Panc1 (cell line): ENCODE results near the gene RAD51C. TPM values are rescaled to one million over a fixed set of nuclear protein-coding genes. Genes with fewer than 3 reads are reported as not detected.
"Not testable (repeated sequence)": the region's sequence is repeated elsewhere in the genome, so short reads cannot be mapped to it uniquely, and the experiment has no call there.

Experiments used
- ATAC-seq: fragments of 200-7000 bp; cut with Tn5 transposase; 2 replicates; pipeline ENCODE4 v1.9.1; 2020; ENCODE audit warnings: mild to moderate bottlenecking, moderate library complexity
- BruUV-seq: library from RNA; stranded (reverse); fragments of 400-500 nt; replicated peaks from 2 replicates; lab custom pipeline; 2021; lab: Mats Ljungman, UMichigan
- CTCF ChIA-PET: fragments of 300-600 bp; sonication (Branson Sonifier 250); formaldehyde crosslinking; loops from one replicate; lab custom pipeline; 2022; ENCODE audit warnings: antibody characterized with exemption; lab: Charles Lee
- POLR2A ChIA-PET: fragments of 300-600 bp; sonication (Branson Sonifier 250); formaldehyde crosslinking; loops from one replicate; lab custom pipeline; 2022; ENCODE audit warnings: antibody characterized with exemption; lab: Charles Lee
- DNase-seq: peaks from one replicate; pipeline ENCODE4 v3.0.0-alpha.2; 2010; ENCODE audit warnings: low read depth, low spot score
- H3K27ac ChIP-seq: 2 replicates; pipeline ENCODE4 v1.5.1; 2011; ENCODE audit warnings: mild to moderate bottlenecking, low read length, inconsistent platforms
- H3K27me3 ChIP-seq: fragments of 200-500 bp; sonication (Bioruptor generic); 2 replicates; pipeline ENCODE4 v1.6.0; 2014; ENCODE audit warnings: low read length, inconsistent platforms; ENCODE audit not compliant: control insufficient read depth, insufficient read depth
- H3K36me3 ChIP-seq: fragments of 200-500 bp; sonication (Bioruptor generic); 2 replicates; pipeline ENCODE4 v1.5.1; 2014; ENCODE audit warnings: inconsistent platforms, mild to moderate bottlenecking, low read length, moderate library complexity; ENCODE audit not compliant: control insufficient read depth, insufficient read depth
- H3K4me1 ChIP-seq: 2 replicates; pipeline ENCODE4 v1.5.1; 2011; ENCODE audit warnings: inconsistent platforms, mild to moderate bottlenecking, low read length, moderate library complexity; ENCODE audit not compliant: control insufficient read depth, insufficient read depth
- H3K4me3 ChIP-seq, 2 experiments: 2 replicates each; pipeline ENCODE4 v1.5.1; 2011 to 2012; ENCODE audit warnings: low read depth in 2 of 2, low read length in 2 of 2, mild to moderate bottlenecking in 2 of 2, inconsistent platforms in 1 of 2, moderate library complexity in 1 of 2
- H3K9me3 ChIP-seq: fragments of 200-500 bp; sonication (Bioruptor generic); 2 replicates; pipeline ENCODE4 v1.5.1; 2014; ENCODE audit warnings: low read depth, mild to moderate bottlenecking, inconsistent platforms, low read length, moderate library complexity; ENCODE audit not compliant: control insufficient read depth, insufficient read depth
- CTCF ChIP-seq: fragments of 450-650 bp; IDR thresholded peaks from 2 replicates; pipeline ENCODE4 v1.5.1; 2017; ENCODE audit warnings: mild to moderate bottlenecking
- POLR2AphosphoS5 ChIP-seq: IDR thresholded peaks from 2 replicates; pipeline ENCODE4 v1.6.1; 2012; ENCODE audit warnings: mild to moderate bottlenecking, low read depth, low read length, moderate library complexity
- SIN3A ChIP-seq: IDR thresholded peaks from 2 replicates; pipeline ENCODE4 v1.6.1; 2012; ENCODE audit warnings: low read depth, mild to moderate bottlenecking, low read length, moderate library complexity, borderline replicate concordance; ENCODE audit not compliant: insufficient read depth
- TCF7L2 ChIP-seq: IDR thresholded peaks from 2 replicates; pipeline ENCODE4 v1.6.1; 2011; ENCODE audit warnings: mild to moderate bottlenecking, low read depth, low read length, inconsistent platforms
- in situ Hi-C: cut with HindIII; loops from 2 replicates; pipeline ENCODE4 v1.10.0; 2016; ENCODE audit warnings: low sequenced_read_pairs, low pct_unique_long_range_greater_than_20kb
- intact Hi-C: fragments of 100-400 bp; cut with micrococcal nuclease; formaldehyde crosslinking; loops from one replicate; pipeline ENCODE4 v1.10.0; 2022; ENCODE audit not compliant: unreplicated experiment
- total RNA-seq: library from RNA; stranded (reverse); gene quantifications from one replicate; pipeline ENCODE4 v1.2.1, GENCODE V29; 2021; ENCODE audit not compliant: unreplicated experiment
- TF ChIP-seq, protein P1 (sequence below), 2 experiments: IDR thresholded peaks; 2 replicates each; pipeline ENCODE4 v1.6.1; 2011 to 2012; ENCODE audit warnings: low read depth in 2 of 2, control low read depth in 1 of 2, low read length in 1 of 2, mild to moderate bottlenecking in 1 of 2, moderate library complexity in 1 of 2; ENCODE audit not compliant: insufficient read depth in 1 of 2

RAD51C gene
- total RNA-seq, 1 experiment from 2014 or later = 19.9 TPM

DNA sequence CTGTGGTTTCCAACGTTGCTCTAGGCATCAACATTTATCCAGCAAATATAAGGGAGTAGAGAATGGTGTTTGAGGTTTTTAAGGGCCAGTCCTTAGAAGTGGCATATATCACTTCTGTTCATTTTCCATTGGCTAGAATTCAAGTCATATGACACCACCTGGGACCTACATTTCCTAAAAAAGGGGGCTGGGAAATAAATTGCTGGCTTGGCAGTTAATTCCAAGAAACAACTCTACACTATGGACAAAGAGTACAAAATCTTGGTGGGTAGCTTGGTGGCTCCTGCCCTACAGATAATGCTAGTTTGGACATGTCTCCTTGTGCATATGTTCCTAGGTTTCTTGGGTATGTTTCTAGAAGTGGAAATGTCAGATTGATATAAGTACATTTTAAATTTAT lies 70.9 kb downstream of the RAD51C start:
- ATAC-seq = no peak
- Histone ChIP-seq H3K4me3 (no peak overlapping the region), H3K27ac (no peak overlapping the region), H3K36me3 (no peaks in the 10 kb centered on the region; the same call in 1 of the 2 replicates), H3K27me3 (no peaks in the 10 kb centered on the region; the same call in 1 of the 2 replicates), H3K4me1 (no peaks in the 10 kb centered on the region), H3K9me3 (no peaks in the 10 kb centered on the region)
- CTCF ChIA-PET = no interaction called here
- DNase-seq = no peak
- in situ Hi-C loops (no loop called here), intact Hi-C loops (no loop called here)
- BruUV-seq = no TSS peak
- POLR2A ChIA-PET = no interaction called here
- TF ChIP-seq TCF7L2 = no peak
- TF ChIP-seq, protein P1, sequence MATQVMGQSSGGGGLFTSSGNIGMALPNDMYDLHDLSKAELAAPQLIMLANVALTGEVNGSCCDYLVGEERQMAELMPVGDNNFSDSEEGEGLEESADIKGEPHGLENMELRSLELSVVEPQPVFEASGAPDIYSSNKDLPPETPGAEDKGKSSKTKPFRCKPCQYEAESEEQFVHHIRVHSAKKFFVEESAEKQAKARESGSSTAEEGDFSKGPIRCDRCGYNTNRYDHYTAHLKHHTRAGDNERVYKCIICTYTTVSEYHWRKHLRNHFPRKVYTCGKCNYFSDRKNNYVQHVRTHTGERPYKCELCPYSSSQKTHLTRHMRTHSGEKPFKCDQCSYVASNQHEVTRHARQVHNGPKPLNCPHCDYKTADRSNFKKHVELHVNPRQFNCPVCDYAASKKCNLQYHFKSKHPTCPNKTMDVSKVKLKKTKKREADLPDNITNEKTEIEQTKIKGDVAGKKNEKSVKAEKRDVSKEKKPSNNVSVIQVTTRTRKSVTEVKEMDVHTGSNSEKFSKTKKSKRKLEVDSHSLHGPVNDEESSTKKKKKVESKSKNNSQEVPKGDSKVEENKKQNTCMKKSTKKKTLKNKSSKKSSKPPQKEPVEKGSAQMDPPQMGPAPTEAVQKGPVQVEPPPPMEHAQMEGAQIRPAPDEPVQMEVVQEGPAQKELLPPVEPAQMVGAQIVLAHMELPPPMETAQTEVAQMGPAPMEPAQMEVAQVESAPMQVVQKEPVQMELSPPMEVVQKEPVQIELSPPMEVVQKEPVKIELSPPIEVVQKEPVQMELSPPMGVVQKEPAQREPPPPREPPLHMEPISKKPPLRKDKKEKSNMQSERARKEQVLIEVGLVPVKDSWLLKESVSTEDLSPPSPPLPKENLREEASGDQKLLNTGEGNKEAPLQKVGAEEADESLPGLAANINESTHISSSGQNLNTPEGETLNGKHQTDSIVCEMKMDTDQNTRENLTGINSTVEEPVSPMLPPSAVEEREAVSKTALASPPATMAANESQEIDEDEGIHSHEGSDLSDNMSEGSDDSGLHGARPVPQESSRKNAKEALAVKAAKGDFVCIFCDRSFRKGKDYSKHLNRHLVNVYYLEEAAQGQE (IDR thresholded peaks at IDR 0.05; ENCODE audit: insufficient read depth in 1 of 2, low read depth in 2 of 2, low read length in 1 of 2) = no peak
- no peak for TF ChIP-seq POLR2AphosphoS5

- no TSS peak for BruUV-seq
- TF ChIP-seq POLR2AphosphoS5 = no peak
- Histone ChIP-seq H3K9me3 (no peaks in the 10 kb centered on the region), H3K4me3 (no peak overlapping the region), H3K27ac (no peak overlapping the region), H3K4me1 (no peaks in the 10 kb centered on the region), H3K36me3 (no peaks in the 10 kb centered on the region; the same call in 1 of the 2 replicates), H3K27me3 (no peaks in the 10 kb centered on the region; the same call in 1 of the 2 replicates)
- ATAC-seq (no peak), DNase-seq (no peak)
- POLR2A ChIA-PET = no interaction called here
- in situ Hi-C loops (no loop called here), intact Hi-C loops (no loop called here)
- CTCF ChIA-PET = no interaction called here
Observed at GRCh38 chr17:58764373-58764772, 72.0 kb downstream of the RAD51C start.

GRCh38 chr17:58778482-58778881 lies 86.1 kb downstream of the RAD51C start:
- POLR2A ChIA-PET, H3K4me1 ChIP-seq, H3K36me3 ChIP-seq, DNase-seq, H3K27me3 ChIP-seq, BruUV-seq, intact Hi-C loops, H3K27ac ChIP-seq, CTCF ChIA-PET, in situ Hi-C loops, H3K4me3 ChIP-seq, H3K9me3 ChIP-seq, ATAC-seq: not testable (repeated sequence)

DNA sequence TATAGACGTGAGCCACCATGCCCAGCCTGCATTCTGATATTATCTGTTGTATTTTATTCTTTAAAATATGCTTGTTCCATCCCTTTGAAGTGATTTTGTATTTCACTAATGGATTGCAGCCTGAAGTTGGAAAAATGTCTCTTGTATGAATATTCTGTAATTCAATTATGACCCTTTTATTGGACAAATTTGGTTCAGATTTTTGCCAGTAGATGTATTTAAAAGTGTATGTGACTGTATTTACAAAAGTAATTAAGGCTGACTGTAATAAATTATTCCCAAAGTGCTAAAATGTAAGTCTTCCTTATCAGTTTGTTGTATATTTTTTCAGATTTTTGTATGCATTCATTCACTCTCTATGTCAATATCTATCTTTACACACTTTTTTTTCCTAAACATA lies 87.0 kb downstream of the RAD51C start:
- no TSS peak for BruUV-seq
- no peak overlapping the region for H3K27ac ChIP-seq

More for the DNA sequence above, 87.0 kb downstream of the RAD51C start:
- Histone ChIP-seq H3K9me3 (no peaks in the 10 kb centered on the region), H3K4me3 (no peak overlapping the region), H3K4me1 (no peaks in the 10 kb centered on the region), H3K27me3 (no peaks in the 10 kb centered on the region), H3K36me3 (no peaks in the 10 kb centered on the region)
- intact Hi-C loops = no loop called here
- ChIA-PET POLR2A (no interaction called here), CTCF (no interaction called here)
- no peak for DNase-seq
- TF ChIP-seq, protein P1 (IDR thresholded peaks at IDR 0.05; ENCODE audit: insufficient read depth in 1 of 2, low read depth in 2 of 2, low read length in 1 of 2) = no peak
- TF ChIP-seq SIN3A (no peak), TCF7L2 (no peak), POLR2AphosphoS5 (no peak), CTCF (no peak)
- ATAC-seq = no peak
- in situ Hi-C loops = no loop called here
